HTR-8/SVneo (cell line): ENCODE results near the gene CADM2.
"Not testable (repeated sequence)": the region's sequence is repeated elsewhere in the genome, so short reads cannot be mapped to it uniquely, and the experiment has no call there.

Experiments
- DNase-seq: peaks from one replicate; pipeline ENCODE4 v3.0.0; 2011; ENCODE audit warnings: low spot score, mixed read lengths; ENCODE audit not compliant: insufficient read length
- FAIRE-seq: peaks from 2 replicates; lab custom pipeline; 2011; peaks lifted over from hg19 to GRCh38; lab: Jason Lieb, UNC

The CADM2 gene

GRCh38 chr3:85846940-85847339 is 888.2 kb downstream of the CADM2 start:
- no peak for DNase-seq

GRCh38 chr3:85851071-85851470 is 892.3 kb downstream of the CADM2 start:
- DNase-seq = no peak
- FAIRE-seq = no peak

More at GRCh38 chr3:85846940-85847339, 888.2 kb downstream of the CADM2 start:
- FAIRE-seq = no peak

GRCh38 chr3:85853805-85854204 is 895.0 kb downstream of the CADM2 start:
- FAIRE-seq = no peak
- DNase-seq = no peak

- no peak for FAIRE-seq
- DNase-seq = no peak
Measured at GRCh38 chr3:85862893-85863455, 904.2 kb downstream of the CADM2 start.

GRCh38 chr3:85864896-85865295 is 906.1 kb downstream of the CADM2 start:
- no peak for FAIRE-seq
- no peak for DNase-seq

GRCh38 chr3:85867072-85867471 is 908.3 kb downstream of the CADM2 start:
- DNase-seq (no peak), FAIRE-seq (no peak)

DNA sequence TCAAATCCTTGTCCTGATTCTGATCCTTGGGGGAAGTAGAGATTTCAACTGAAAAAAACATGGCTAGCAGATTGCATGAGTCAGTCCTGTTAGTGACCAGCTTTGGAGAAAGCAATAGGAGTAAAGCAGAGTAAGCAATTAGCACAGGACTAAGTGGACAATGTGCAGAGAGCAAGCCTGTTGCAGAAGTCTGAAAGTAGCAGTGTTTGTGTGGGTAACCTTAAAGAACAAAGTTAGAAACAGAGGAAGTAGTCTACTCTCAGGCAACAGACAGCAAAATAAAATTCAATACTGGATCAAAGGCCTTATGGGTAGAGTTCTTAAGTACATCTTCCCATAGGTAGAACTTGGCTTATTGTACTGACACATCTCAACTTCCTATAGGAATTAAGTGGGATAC is 916.8 kb downstream of the CADM2 start:
- no peak for DNase-seq
- no peak for FAIRE-seq

DNA sequence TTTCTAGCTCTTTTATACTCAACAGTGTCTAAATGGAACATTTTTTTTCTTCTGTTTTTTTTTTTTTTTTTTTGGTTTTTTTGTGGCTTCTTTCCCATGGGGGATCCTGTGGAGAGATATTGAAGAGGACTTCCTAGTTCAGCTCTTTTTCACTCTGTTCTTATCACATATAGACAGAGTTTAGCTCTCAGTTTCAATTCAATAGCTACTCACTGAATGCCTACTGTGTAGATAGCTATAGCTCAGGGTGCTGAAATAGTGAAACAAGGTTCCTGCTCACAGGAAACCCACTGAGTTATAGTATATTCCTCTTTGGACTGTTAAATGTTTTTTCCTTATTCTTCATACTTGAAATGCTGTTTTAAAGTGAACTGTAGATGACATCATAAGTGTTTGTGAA is 918.8 kb downstream of the CADM2 start:
- DNase-seq (no peak), FAIRE-seq (no peak)

GRCh38 chr3:85881833-85882393 is 923.1 kb downstream of the CADM2 start:
- FAIRE-seq (no peak), DNase-seq (no peak)

DNA sequence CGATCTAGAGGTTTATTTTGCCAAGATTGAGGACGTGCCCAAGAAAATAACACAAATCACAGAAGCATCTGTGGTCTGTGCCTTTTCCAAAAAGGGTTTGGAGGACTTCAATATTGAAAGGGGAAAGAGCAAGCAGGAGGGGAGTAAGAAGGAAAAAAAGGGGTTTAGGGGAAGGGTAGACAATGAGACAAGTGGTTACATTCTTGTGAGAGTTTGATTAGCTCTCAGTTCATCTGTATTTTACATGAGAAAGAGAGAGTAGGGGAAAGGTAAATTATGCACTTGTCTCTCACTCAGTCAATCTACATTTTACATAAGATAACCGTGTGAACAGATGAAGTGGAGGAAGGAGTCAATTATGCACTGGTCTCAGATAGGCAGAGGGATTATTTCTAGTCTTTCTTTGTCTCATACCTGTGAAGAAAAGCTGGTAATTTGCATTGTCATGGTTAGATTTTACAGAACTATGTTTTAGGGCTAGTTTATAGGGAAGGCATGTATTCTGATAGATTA is 931.3 kb downstream of the CADM2 start:
- FAIRE-seq (no peak), DNase-seq (no peak)

DNA sequence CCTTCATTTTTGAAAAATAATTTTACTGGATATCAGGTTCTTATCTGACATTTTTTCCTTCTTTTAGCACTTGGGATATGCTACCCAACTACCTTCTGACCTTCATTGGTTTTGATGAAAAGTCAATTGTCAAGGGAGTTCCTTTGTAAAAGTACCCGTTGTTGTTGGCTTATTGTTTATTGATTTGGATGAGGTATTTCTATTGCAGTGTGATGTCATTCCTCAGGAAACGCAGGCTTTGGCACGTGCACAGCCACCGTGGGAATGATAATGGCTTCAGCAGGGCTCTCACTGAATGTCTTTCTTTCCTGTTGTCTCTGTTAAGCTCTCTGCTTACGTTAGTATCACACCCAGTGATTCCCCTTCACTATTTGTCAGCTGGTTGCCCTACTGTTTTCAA is 944.6 kb downstream of the CADM2 start:
- DNase-seq (no peak), FAIRE-seq (no peak)

GRCh38 chr3:85912980-85913379 is 954.2 kb downstream of the CADM2 start:
- DNase-seq = no peak
- FAIRE-seq = no peak

GRCh38 chr3:85922374-85922773 is 963.6 kb downstream of the CADM2 start:
- DNase-seq (no peak), FAIRE-seq (no peak)

DNA sequence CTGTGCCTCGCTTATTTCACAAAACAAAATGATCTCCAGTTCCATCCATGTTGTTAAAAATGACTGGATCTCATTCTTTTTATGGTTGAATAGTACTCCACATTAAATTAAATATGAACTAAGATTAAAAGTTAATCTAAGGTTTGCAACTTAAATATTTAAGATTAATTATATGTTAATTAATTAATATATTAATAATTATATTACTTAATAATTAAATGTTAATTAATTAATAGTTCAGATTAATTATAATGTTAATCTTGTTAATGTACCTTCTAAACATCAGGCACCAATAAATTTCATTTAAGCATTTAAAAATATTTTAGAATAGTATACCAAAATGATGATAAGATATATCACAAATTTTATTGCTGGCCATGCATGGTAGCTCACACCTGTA is 971.9 kb downstream of the CADM2 start:
- DNase-seq = no peak
- no peak for FAIRE-seq

DNA sequence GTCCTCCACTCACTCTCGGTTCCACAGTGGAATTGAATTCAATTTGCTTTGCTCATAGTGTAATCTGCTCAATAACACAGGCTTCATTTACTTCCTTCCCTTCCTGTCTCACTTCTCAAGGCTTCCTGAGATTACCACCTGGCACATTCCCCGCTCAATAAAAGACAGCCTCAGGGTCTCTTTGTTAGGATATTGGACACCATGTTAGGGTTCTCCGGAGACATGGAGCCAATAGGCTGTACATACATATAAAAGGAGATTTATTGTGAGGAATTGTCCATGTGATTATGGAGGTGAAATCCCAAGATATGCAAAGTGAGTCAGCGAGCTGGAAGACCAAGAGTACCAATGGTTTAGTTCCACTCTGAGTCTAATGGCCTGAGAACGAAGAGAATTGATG is 974.5 kb downstream of the CADM2 start:
- DNase-seq = no peak
- no peak for FAIRE-seq

DNA sequence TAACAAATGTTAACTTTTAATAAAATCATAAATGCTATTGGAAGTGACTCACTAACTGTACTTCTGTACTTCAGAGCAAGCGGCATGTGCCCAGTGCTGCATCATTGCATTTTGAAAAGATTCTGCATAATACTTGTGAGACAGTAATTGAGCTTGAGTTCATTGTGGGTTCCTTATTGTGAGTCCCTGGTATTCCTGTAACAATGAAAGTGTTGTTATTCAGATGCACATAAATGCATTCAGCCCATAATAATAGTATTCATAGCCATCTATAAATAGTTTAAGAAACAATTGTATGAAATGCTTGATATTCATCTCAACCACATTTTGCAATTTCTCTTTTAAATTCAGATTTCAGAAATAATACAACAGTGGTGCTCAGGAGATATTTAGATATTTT is 976.4 kb downstream of the CADM2 start:
- no peak for FAIRE-seq
- no peak for DNase-seq

DNA sequence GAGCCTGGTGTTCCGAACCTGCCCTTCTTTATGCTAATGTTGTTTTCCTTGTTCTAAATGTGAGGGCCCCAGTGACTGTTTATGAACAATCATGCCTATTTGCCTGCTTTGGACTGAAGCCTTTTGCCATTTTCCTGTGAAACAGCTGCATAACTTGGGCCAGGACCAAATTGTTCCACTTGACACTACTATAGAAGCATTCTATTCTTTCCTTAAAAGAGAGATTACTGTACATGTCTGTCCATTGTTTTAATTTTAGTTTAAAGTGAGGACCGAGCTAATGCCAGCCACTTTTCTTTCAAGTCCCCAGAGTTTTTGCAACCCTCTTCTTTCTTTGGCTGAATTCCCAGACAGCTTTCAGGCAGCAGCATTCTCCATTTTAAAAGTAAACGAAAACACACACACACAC is 980.3 kb downstream of the CADM2 start:
- FAIRE-seq (no peak), DNase-seq (no peak)

- DNase-seq (no peak), FAIRE-seq (no peak)
Measured at GRCh38 chr3:85950435-85950834, 991.6 kb downstream of the CADM2 start.

- DNase-seq (no peak), FAIRE-seq (no peak)
Measured at GRCh38 chr3:85960793-85961192, 1002.0 kb downstream of the CADM2 start.

DNA sequence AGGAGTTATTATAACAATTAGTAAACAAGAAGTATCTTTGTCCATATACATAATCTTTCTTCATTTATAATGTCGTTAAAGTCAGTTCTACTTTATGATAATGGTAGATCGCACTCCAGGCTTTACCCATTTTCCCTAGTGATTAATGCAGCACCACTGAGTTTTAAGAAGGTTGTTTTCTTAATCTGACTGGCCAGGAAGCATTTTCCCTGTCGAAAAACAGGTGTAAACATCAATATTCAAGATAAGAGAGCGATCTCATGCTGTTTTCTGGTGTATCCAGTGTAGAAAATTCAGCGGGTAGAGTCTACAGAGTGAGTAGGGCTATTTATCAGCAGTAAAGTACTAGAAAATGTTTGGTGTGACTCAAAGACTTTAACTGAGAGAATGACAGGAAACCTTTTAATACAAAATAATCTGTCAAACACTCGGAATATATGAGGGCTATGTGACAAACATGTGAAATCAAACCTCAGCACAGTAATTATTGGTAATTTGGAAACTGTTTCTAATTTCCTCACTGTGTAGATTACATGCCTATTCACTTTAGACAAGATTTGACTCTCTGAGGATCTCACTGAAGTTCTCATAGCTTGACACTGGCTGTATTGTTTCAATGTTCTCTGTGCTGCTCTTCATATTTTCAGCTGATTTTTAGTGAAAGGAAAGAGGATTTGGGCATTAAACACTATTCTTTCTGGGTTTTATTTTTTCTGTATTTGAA is 1019.0 kb downstream of the CADM2 start:
- no peak for FAIRE-seq
- DNase-seq = no peak

GRCh38 chr3:85979034-85979433 is 1020.2 kb downstream of the CADM2 start:
- no peak for FAIRE-seq
- DNase-seq = no peak

- FAIRE-seq, DNase-seq: not testable (repeated sequence)
Measured at GRCh38 chr3:85989581-85989980, 1030.8 kb downstream of the CADM2 start.
